ENCODE measurements around the gene PGAP2. TPM values are rescaled to one million over a fixed set of nuclear protein-coding genes. Genes with fewer than 3 reads are reported as not detected.
"Not testable (repeated sequence)": the region's sequence is repeated elsewhere in the genome, so short reads cannot be mapped to it uniquely, and the experiment has no call there.

The PGAP2 gene
- total RNA-seq, 6 donors from 2014 or later: 19.5 to 106 (median 25.2) TPM

DNA sequence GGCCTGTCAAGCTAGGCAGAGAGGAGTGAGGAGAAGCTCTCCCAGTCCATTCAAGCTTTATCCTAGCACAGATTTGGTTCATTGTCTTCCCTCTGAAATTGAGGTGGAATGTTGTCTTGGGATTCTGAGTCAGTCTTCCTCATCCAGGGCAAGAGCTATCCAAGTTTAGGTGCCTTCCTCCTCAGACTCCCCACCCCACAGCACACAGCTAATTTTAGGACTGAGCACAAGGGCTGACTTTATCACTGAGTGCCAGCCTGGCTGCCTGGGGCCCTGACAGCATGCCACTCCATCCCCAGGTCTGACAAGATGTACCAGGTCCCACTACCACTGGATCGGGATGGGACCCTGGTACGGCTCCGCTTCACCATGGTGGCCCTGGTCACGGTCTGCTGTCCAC, 2.6 kb downstream of the PGAP2 start:
- no peaks in the 10 kb centered on the region for H3K27me3 ChIP-seq
- WGBS, 2 donors: 91 to 100% methylated on average over 3 to 4 of the region's 4 CpGs

DNA sequence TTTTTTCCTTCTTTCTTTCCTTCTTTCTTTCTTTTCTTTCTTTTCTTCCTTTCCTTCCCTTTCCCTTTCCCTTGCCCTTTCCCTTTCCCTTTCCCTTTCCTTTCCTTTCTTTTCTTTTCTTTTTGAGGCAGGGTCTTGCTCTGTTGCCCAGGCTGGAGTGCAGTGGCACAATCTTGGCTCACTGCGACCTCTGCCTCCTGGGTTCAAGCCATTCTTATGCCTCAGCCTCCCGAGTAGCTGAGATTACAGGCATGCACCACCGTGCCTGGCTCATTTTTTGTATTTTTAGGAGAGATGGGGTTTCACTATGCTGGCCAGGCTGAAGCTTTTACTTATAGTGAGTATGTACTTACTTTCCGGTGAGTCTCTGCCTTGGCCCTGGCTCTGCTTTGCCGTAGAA, 6.5 kb downstream of the PGAP2 start:
- H3K9me3 ChIP-seq; H3K27ac ChIP-seq; DNase-seq; H3K27me3 ChIP-seq; ATAC-seq (ENCODE audit: low FRiP score in 2 of 2); H3K36me3 ChIP-seq; H3K4me3 ChIP-seq: not testable (repeated sequence)
- WGBS, 2 donors: 88 to 98% methylated on average over 5 of the region's 5 CpGs
- H3K4me1 ChIP-seq: peaks cover 0 to 20% (median 7%) of the 10 kb centered on the region in 4 donors

More for the DNA sequence above, 2.6 kb downstream of the PGAP2 start:
- DNase-seq (no peak), ATAC-seq (ENCODE audit: low FRiP score in 2 of 2) (no peak)
- no peak overlapping the region for H3K4me3 ChIP-seq
- no peaks in the 10 kb centered on the region for H3K9me3 ChIP-seq
- peaks cover 3 to 26% (median 12%) of the 10 kb centered on the region in 4 donors for H3K4me1 ChIP-seq
- H3K27ac ChIP-seq: no peak overlapping the region
- TF ChIP-seq EP300 (IDR thresholded peaks at IDR 0.05) (no peak), POLR2A (IDR thresholded peaks at IDR 0.05) (no peak)
- no peaks in the 10 kb centered on the region for H3K36me3 ChIP-seq

- TF ChIP-seq EP300 (IDR thresholded peaks at IDR 0.05) (peak in 1 of 4 donors; percentile 73), POLR2A (IDR thresholded peaks at IDR 0.05) (no peak), POLR2AphosphoS5 (IDR thresholded peaks at IDR 0.05) (peak; percentile 53 to 62)
- H3K27ac ChIP-seq: peak overlapping the region; percentile 18 to 65 (median 50)
Measured at GRCh38 chr11:3815845-3816244, 7.5 kb downstream of the PGAP2 start.

GRCh38 chr11:3816673-3817072, 8.3 kb downstream of the PGAP2 start:
- H3K9me3 ChIP-seq: no peaks in the 10 kb centered on the region
- peak; percentile 27 to 59 for ATAC-seq (ENCODE audit: low FRiP score in 2 of 2)
- peak in 1 of 2 donors; percentile 57 for DNase-seq
- peaks cover 0 to 19% (median 7%) of the 10 kb centered on the region in 4 donors for H3K4me1 ChIP-seq
- no peaks in the 10 kb centered on the region for H3K27me3 ChIP-seq
- WGBS, 2 donors: 57 to 90% methylated on average over 1 to 2 of the region's 2 CpGs
- no peaks in the 10 kb centered on the region for H3K36me3 ChIP-seq
- TF ChIP-seq POLR2AphosphoS5 (IDR thresholded peaks at IDR 0.05) (no peak), POLR2A (IDR thresholded peaks at IDR 0.05) (no peak), EP300 (IDR thresholded peaks at IDR 0.05) (no peak)
- TF ChIP-seq, protein P1, sequence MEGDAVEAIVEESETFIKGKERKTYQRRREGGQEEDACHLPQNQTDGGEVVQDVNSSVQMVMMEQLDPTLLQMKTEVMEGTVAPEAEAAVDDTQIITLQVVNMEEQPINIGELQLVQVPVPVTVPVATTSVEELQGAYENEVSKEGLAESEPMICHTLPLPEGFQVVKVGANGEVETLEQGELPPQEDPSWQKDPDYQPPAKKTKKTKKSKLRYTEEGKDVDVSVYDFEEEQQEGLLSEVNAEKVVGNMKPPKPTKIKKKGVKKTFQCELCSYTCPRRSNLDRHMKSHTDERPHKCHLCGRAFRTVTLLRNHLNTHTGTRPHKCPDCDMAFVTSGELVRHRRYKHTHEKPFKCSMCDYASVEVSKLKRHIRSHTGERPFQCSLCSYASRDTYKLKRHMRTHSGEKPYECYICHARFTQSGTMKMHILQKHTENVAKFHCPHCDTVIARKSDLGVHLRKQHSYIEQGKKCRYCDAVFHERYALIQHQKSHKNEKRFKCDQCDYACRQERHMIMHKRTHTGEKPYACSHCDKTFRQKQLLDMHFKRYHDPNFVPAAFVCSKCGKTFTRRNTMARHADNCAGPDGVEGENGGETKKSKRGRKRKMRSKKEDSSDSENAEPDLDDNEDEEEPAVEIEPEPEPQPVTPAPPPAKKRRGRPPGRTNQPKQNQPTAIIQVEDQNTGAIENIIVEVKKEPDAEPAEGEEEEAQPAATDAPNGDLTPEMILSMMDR (IDR thresholded peaks at IDR 0.05): no peak
- H3K27ac ChIP-seq: peak overlapping the region in 3 of 4 donors; percentile 35 to 64 (median 36)
- H3K4me3 ChIP-seq: peak overlapping the region in 1 of 4 donors; percentile 9

More at GRCh38 chr11:3815845-3816244, 7.5 kb downstream of the PGAP2 start:
- Histone ChIP-seq H3K27me3 (no peaks in the 10 kb centered on the region), H3K36me3 (no peaks in the 10 kb centered on the region), H3K9me3 (no peaks in the 10 kb centered on the region), H3K4me3 (peak overlapping the region in 1 of 4 donors; percentile 9), H3K4me1 (peaks cover 0 to 19% (median 7%) of the 10 kb centered on the region in 4 donors)
- 80 to 84% methylated on average over 4 of the region's 4 CpGs for WGBS, 2 donors
- DNase-seq (no peak), ATAC-seq (ENCODE audit: low FRiP score in 2 of 2) (no peak)

DNA sequence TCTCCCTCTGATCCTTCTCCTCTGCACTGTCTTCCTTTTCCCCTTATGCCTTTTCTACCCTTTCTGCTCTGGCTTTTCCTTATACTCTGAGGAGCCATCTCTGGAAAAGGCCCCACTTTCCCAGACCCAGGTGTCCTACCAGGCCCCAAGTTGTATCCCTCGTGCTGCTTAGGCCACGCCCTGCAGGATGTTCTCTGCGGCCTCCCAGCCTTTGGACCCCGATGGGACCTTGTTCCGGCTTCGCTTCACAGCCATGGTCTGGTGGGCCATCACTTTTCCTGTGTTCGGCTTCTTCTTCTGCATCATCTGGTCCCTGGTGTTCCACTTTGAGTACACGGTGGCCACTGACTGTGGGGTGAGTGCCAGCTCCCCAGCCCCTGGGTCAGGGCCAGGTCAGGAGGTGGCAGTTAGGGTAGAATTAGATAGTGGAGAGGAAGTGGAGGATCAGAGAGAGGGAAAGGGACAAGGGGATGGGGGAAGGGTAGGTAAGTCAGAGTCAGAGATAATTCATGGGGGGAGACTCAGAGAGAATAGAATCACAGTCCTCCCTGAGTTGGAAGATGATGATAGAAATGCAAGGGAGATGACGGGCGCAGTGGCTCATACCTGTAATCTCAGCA, 8.9 kb downstream of the PGAP2 start:
- TF ChIP-seq, protein P1 (IDR thresholded peaks at IDR 0.05): no peak
- TF ChIP-seq EP300 (IDR thresholded peaks at IDR 0.05) (no peak), POLR2A (IDR thresholded peaks at IDR 0.05) (no peak), POLR2AphosphoS5 (IDR thresholded peaks at IDR 0.05) (no peak)
- ATAC-seq (ENCODE audit: low FRiP score in 2 of 2): no peak
- H3K27ac ChIP-seq: peak overlapping the region in 2 of 4 donors; percentile 26 to 36
- H3K36me3 ChIP-seq: no peaks in the 10 kb centered on the region
- 85 to 86% methylated on average over 10 of the region's 10 CpGs for WGBS, 2 donors
- no peaks in the 10 kb centered on the region for H3K9me3 ChIP-seq
- H3K4me1 ChIP-seq: peaks cover 0 to 19% (median 7%) of the 10 kb centered on the region in 4 donors
- no peak for DNase-seq
- no peak overlapping the region for H3K4me3 ChIP-seq
- no peaks in the 10 kb centered on the region for H3K27me3 ChIP-seq

GRCh38 chr11:3820971-3821370, 12.6 kb downstream of the PGAP2 start:
- H3K36me3 ChIP-seq: peaks cover 0 to 16% (median 3%) of the 10 kb centered on the region in 4 donors
- no peak for ATAC-seq (ENCODE audit: low FRiP score in 2 of 2)
- DNase-seq: no peak
- WGBS, 2 donors: 96 to 100% methylated on average over 2 of the region's 2 CpGs
- H3K4me3 ChIP-seq: no peak overlapping the region
- no peaks in the 10 kb centered on the region for H3K27me3 ChIP-seq
- H3K4me1 ChIP-seq: peaks cover 0 to 14% (median 7%) of the 10 kb centered on the region in 4 donors
- no peak overlapping the region for H3K27ac ChIP-seq
- no peaks in the 10 kb centered on the region for H3K9me3 ChIP-seq
- TF ChIP-seq EP300 (IDR thresholded peaks at IDR 0.05) (no peak), POLR2A (IDR thresholded peaks at IDR 0.05) (no peak), POLR2AphosphoS5 (IDR thresholded peaks at IDR 0.05) (no peak)
- TF ChIP-seq, protein P1 (IDR thresholded peaks at IDR 0.05): no peak

Measured in upper lobe of left lung (tissue), 6 donors.